ENCODE measurements around the gene MUCL1.

- TF ChIP-seq CTCF (conservative IDR thresholded peaks at IDR 0.05; ENCODE audit: low read depth in 2 of 2) (no peak), EZH2phosphoT487 (IDR thresholded peaks at IDR 0.05; ENCODE audit: unreplicated experiment) (no peak), REST (IDR thresholded peaks at IDR 0.05; ENCODE audit: unreplicated experiment) (no peak), POLR2AphosphoS5 (IDR thresholded peaks at IDR 0.05; ENCODE audit: low read depth) (no peak), EZH2 (IDR thresholded peaks at IDR 0.05; ENCODE audit: low read depth, unreplicated experiment) (no peak), ZNF114 (CRISPR knock-in tag; IDR thresholded peaks at IDR 0.05) (no peak), JUNB (IDR thresholded peaks at IDR 0.05; ENCODE audit: unreplicated experiment) (no peak), CREB1 (CRISPR knock-in tag; IDR thresholded peaks at IDR 0.05; ENCODE audit: low read depth) (no peak), ETS1 (IDR thresholded peaks at IDR 0.05) (no peak), ZNF331 (CRISPR knock-in tag; IDR thresholded peaks at IDR 0.05; ENCODE audit: low read depth) (no peak), NANOG (IDR thresholded peaks at IDR 0.05; ENCODE audit: borderline replicate concordance) (no peak)
Measured at GRCh38 chr12:54879579-54879978, 25.3 kb downstream of the MUCL1 start.
